ENCODE measurements around the gene CD300H. TPM values are rescaled to one million over a fixed set of nuclear protein-coding genes. Genes with fewer than 3 reads are reported as not detected.

The CD300H gene
- total RNA-seq, 1 donor from 2014 or later = not detected

GRCh38 chr17:74601944-74602572 is 34.7 kb upstream of the CD300H start:
- H3K4me3 Mint-ChIP-seq = no peak overlapping the region
- peaks cover 67% of the 10 kb centered on the region for H3K27me3 Mint-ChIP-seq
- H3K27ac Mint-ChIP-seq = no peak overlapping the region
- no peaks in the 10 kb centered on the region for H3K4me1 Mint-ChIP-seq (ENCODE audit: unreplicated experiment)
- no peaks in the 10 kb centered on the region for H3K36me3 Mint-ChIP-seq
- H3K9me3 Mint-ChIP-seq = no peaks in the 10 kb centered on the region
- TF ChIP-seq CTCF (conservative IDR thresholded peaks at IDR 0.05) = peak; percentile 82
- no peak for DNase-seq (ENCODE audit: extremely low spot score, unreplicated experiment)

- no peak for DNase-seq (ENCODE audit: extremely low spot score, unreplicated experiment)
- H3K27me3 Mint-ChIP-seq = peaks cover 76% of the 10 kb centered on the region
- no peak for TF ChIP-seq CTCF (conservative IDR thresholded peaks at IDR 0.05)
- no peaks in the 10 kb centered on the region for H3K36me3 Mint-ChIP-seq
- H3K4me1 Mint-ChIP-seq (ENCODE audit: unreplicated experiment) = no peaks in the 10 kb centered on the region
- no peak overlapping the region for H3K27ac Mint-ChIP-seq
- H3K9me3 Mint-ChIP-seq = no peaks in the 10 kb centered on the region
- no peak overlapping the region for H3K4me3 Mint-ChIP-seq
Measured at GRCh38 chr17:74599448-74599939, 32.2 kb upstream of the CD300H start.

GRCh38 chr17:74599023-74599399 is 31.7 kb upstream of the CD300H start:
- Mint-ChIP-seq H3K36me3 (no peaks in the 10 kb centered on the region), H3K4me1 (ENCODE audit: unreplicated experiment) (no peaks in the 10 kb centered on the region), H3K27ac (no peak overlapping the region), H3K27me3 (peaks cover 75% of the 10 kb centered on the region), H3K4me3 (no peak overlapping the region), H3K9me3 (no peaks in the 10 kb centered on the region)
- no peak for DNase-seq (ENCODE audit: extremely low spot score, unreplicated experiment)
- no peak for TF ChIP-seq CTCF (conservative IDR thresholded peaks at IDR 0.05)

GRCh38 chr17:74598346-74599022 is 31.2 kb upstream of the CD300H start:
- Mint-ChIP-seq H3K36me3 (no peaks in the 10 kb centered on the region), H3K27ac (no peak overlapping the region), H3K4me3 (no peak overlapping the region), H3K9me3 (no peaks in the 10 kb centered on the region), H3K4me1 (ENCODE audit: unreplicated experiment) (no peaks in the 10 kb centered on the region), H3K27me3 (peaks cover 72% of the 10 kb centered on the region)
- DNase-seq (ENCODE audit: extremely low spot score, unreplicated experiment) = no peak
- TF ChIP-seq CTCF (conservative IDR thresholded peaks at IDR 0.05) = no peak

GRCh38 chr17:74597069-74597790 is 29.9 kb upstream of the CD300H start:
- Mint-ChIP-seq H3K4me1 (ENCODE audit: unreplicated experiment) (no peaks in the 10 kb centered on the region), H3K36me3 (no peaks in the 10 kb centered on the region), H3K27me3 (peaks cover 75% of the 10 kb centered on the region), H3K27ac (no peak overlapping the region), H3K9me3 (no peaks in the 10 kb centered on the region), H3K4me3 (no peak overlapping the region)
- TF ChIP-seq CTCF (conservative IDR thresholded peaks at IDR 0.05) = no peak
- DNase-seq (ENCODE audit: extremely low spot score, unreplicated experiment) = no peak
